Neural cell (in vitro differentiated cells): Measurements from ENCODE around the gene CDON.

Experiments
- EP300 ChIP-seq: fragments of 450-650 bp; conservative IDR thresholded peaks from 2 replicates; pipeline ENCODE4 v1.6.1; 2014; ENCODE audit warnings: antibody characterized with exemption, mild to moderate bottlenecking, moderate library complexity; ENCODE audit not compliant: poor library complexity, severe bottlenecking
- EZH2 ChIP-seq: fragments of 200-600, 300-800 bp; shearing (Covaris generic), sonication (generic); IDR thresholded peaks from 2 replicates; pipeline ENCODE4 v1.6.1; 2014; ENCODE audit warnings: antibody characterized with exemption, low read length, borderline replicate concordance, mild to moderate bottlenecking; ENCODE audit not compliant: insufficient read depth, poor library complexity, severe bottlenecking
- RAD21 ChIP-seq: fragments of 450-650 bp; conservative IDR thresholded peaks from 2 replicates; pipeline ENCODE4 v1.6.1; 2014; ENCODE audit warnings: antibody characterized with exemption, mild to moderate bottlenecking, moderate library complexity
- REST ChIP-seq: IDR thresholded peaks from 2 replicates; pipeline ENCODE4 v1.6.1; 2012; ENCODE audit warnings: borderline replicate concordance
- SMC3 ChIP-seq: fragments of 450-650 bp; conservative IDR thresholded peaks from 2 replicates; pipeline ENCODE4 v1.6.1; 2014; ENCODE audit warnings: antibody characterized with exemption, mild to moderate bottlenecking, moderate library complexity; ENCODE audit not compliant: poor library complexity
- TF ChIP-seq, protein P1 (sequence below): fragments of 450-650 bp; IDR thresholded peaks from 2 replicates; pipeline ENCODE4 v1.5.1; 2014; ENCODE audit warnings: antibody characterized with exemption, mild to moderate bottlenecking, moderate library complexity; ENCODE audit not compliant: poor library complexity, severe bottlenecking

DNA sequence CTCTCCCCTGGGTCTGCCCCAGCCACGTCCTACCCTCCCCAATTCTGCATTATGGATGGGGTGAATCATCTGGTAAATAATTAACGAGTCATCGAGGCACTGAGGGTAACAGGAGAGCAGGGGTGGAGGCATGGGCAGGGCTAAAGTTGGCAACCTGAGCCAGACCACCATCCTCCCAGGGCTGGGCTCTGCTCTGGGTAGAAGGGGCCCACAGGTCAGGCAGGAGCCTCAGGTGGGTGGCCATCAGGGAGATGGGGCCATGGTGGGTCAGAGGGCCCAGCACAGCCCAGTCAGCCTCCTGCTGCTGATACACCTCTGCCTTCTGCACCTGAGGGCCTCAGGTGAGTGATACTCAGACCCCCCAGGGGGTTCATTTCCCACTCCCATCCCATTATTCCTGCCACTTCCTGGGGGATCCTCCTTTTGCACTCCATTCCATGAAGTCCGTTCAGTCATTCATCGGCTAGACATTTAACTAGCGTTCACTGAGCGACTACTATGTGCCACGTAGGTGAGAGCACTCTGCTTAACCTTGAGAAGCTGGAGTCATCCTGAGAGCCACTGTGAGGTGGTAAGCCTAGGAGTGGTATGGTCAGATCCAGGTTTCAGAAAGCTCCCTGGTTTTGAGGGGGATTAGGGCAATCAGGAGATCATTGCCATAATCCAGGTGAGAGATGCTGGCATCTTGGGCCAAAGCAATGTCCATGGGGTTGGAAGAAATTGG is 116.7 kb downstream of the CDON start, which contains the start of gene VSIG10L2:
- TF ChIP-seq, protein P1, sequence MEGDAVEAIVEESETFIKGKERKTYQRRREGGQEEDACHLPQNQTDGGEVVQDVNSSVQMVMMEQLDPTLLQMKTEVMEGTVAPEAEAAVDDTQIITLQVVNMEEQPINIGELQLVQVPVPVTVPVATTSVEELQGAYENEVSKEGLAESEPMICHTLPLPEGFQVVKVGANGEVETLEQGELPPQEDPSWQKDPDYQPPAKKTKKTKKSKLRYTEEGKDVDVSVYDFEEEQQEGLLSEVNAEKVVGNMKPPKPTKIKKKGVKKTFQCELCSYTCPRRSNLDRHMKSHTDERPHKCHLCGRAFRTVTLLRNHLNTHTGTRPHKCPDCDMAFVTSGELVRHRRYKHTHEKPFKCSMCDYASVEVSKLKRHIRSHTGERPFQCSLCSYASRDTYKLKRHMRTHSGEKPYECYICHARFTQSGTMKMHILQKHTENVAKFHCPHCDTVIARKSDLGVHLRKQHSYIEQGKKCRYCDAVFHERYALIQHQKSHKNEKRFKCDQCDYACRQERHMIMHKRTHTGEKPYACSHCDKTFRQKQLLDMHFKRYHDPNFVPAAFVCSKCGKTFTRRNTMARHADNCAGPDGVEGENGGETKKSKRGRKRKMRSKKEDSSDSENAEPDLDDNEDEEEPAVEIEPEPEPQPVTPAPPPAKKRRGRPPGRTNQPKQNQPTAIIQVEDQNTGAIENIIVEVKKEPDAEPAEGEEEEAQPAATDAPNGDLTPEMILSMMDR, result no peak
- TF ChIP-seq RAD21 (no peak), EZH2 (no peak), REST (no peak), SMC3 (no peak), EP300 (no peak)
